T47D (cell line): ENCODE data around the gene CCNJL.

Experiments used
- DNase-seq, 2 experiments: peaks; one replicate each; pipeline versions ENCODE4 v3.0.0 to v3.0.0-alpha.2; 2011 to 2012; ENCODE audit warnings: low read depth in 1 of 2, low spot score in 1 of 2
- JUND ChIP-seq: IDR thresholded peaks from 2 replicates; pipeline ENCODE4 v1.6.1; 2012; ENCODE audit warnings: low read depth
- in situ Hi-C: cut with HindIII; loops from 2 replicates; pipeline ENCODE4 v1.10.0; 2016; ENCODE audit warnings: low sequenced_read_pairs, low pct_unique_long_range_greater_than_20kb

The CCNJL gene

GRCh38 chr5:160297004-160297403 lies 15.4 kb downstream of the CCNJL start:
- in situ Hi-C loops, result no loop called here
- TF ChIP-seq JUND, result no peak

GRCh38 chr5:160296496-160296895 lies 15.9 kb downstream of the CCNJL start:
- in situ Hi-C loops, result no loop called here
- TF ChIP-seq JUND, result no peak
- DNase-seq, result no peak

More at GRCh38 chr5:160297004-160297403, 15.4 kb downstream of the CCNJL start:
- no peak for DNase-seq

- TF ChIP-seq JUND, result no peak
- DNase-seq, result no peak
- in situ Hi-C loops, result no loop called here
These were observed 18.3 kb downstream of the CCNJL start for GRCh38 chr5:160293901-160294561.

GRCh38 chr5:160293386-160293785 lies 19.0 kb downstream of the CCNJL start:
- no peak for TF ChIP-seq JUND
- in situ Hi-C loops, result no loop called here
- no peak for DNase-seq

GRCh38 chr5:160291467-160291866 lies 20.9 kb downstream of the CCNJL start:
- no peak for TF ChIP-seq JUND
- peak; percentile 55 to 56 for DNase-seq
- in situ Hi-C loops, result no loop called here

GRCh38 chr5:160290751-160291150 lies 21.6 kb downstream of the CCNJL start:
- in situ Hi-C loops, result no loop called here
- TF ChIP-seq JUND, result no peak

GRCh38 chr5:160289721-160290120 lies 22.6 kb downstream of the CCNJL start:
- no peak for TF ChIP-seq JUND
- DNase-seq, result peak in 1 of 2 experiments; percentile 62
- in situ Hi-C loops, result no loop called here

More at GRCh38 chr5:160290751-160291150, 21.6 kb downstream of the CCNJL start:
- DNase-seq, result no peak

- in situ Hi-C loops, result no loop called here
- no peak for TF ChIP-seq JUND
- DNase-seq, result no peak
These were observed 23.1 kb downstream of the CCNJL start for GRCh38 chr5:160289356-160289651.

GRCh38 chr5:160287378-160288051 lies 24.8 kb downstream of the CCNJL start:
- in situ Hi-C loops, result no loop called here
- TF ChIP-seq JUND, result no peak
- DNase-seq, result peak in 1 of 2 experiments; percentile 61

GRCh38 chr5:160286947-160287346 lies 25.4 kb downstream of the CCNJL start:
- no peak for DNase-seq
- in situ Hi-C loops, result no loop called here
- no peak for TF ChIP-seq JUND

GRCh38 chr5:160285316-160285715 lies 27.0 kb downstream of the CCNJL start:
- in situ Hi-C loops, result no loop called here
- TF ChIP-seq JUND, result no peak
- DNase-seq, result no peak

GRCh38 chr5:160284291-160284873 lies 28.0 kb downstream of the CCNJL start:
- no peak for TF ChIP-seq JUND
- in situ Hi-C loops, result no loop called here
- no peak for DNase-seq

GRCh38 chr5:160281275-160281674 lies 31.1 kb downstream of the CCNJL start:
- in situ Hi-C loops, result no loop called here
- TF ChIP-seq JUND, result no peak
- no peak for DNase-seq
